Activated T-cell treated with anti-CD3 and anti-CD28 coated beads, Interleukin-2, amount 50 U/mL, for 48 hours (primary cell): ENCODE data around the gene MIPEP.
A peak's percentile ranks its signal among the peaks of the same experiment; 100 is the strongest.
"Not testable (repeated sequence)": the region's sequence is repeated elsewhere in the genome, so short reads cannot be mapped to it uniquely, and the experiment has no call there.

ENCODE experiments used
- DNase-seq, 2 experiments: peaks; one replicate each; pipeline ENCODE4 v3.0.0-alpha.2; 2020

Gene MIPEP

DNA sequence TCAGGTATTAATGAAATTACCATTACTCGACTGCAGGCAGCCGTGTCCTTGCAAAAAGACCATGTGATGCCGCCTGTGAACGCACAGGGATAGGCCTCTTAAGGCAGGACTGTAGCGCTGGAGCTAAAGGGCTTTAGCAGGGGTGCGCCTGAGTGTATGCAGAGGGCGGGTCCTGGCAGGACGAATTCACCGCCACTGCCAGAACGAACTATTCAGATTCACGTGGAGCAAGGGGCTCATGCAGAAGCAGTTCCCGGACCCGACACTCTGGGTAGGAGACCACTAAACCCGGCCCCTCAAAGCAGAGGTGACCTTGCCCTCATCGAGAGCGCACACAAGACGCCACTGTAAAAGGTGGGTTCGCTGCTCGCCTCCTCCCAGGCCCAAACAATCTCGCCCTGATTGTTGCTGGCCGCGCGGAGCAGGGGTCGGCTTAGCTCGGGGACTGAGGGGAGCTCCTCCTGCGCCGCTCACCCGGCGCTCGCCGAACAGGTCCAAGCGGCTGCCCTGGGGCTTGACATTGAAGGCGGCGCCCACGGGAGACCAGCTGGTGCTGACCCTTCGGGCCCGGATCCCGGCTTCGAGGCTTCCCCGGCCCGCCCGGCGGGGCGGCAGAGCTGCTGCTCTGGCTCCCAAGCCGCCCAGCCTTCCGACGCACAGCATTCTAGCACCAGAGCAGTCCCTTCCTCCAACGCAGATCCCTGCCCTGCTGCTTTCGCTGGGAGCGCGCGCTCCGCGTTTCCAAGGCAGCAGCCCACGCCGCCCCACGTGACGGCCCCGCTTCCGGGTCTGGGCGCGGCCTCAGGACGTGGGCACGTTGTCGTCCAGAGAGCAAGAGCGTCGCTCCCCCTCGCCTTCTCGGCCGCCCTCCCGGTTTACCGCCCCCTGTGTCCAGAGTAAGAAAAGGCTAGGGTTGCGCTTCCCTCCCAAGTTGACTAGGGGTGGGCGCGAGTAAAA lies at the start of gene MIPEP:
Gene MIPEP (minus strand): TSS at position 743 of the 957 bp plus-strand sequence. CDS start 80 bp downstream, at position 663.
- DNase-seq: peak; percentile 96

- no peak for DNase-seq
Measured at GRCh38 chr13:23934520-23934919, 45.3 kb upstream of the MIPEP start.

- DNase-seq: no peak
Measured at GRCh38 chr13:23928985-23929384, 39.8 kb upstream of the MIPEP start.

DNA sequence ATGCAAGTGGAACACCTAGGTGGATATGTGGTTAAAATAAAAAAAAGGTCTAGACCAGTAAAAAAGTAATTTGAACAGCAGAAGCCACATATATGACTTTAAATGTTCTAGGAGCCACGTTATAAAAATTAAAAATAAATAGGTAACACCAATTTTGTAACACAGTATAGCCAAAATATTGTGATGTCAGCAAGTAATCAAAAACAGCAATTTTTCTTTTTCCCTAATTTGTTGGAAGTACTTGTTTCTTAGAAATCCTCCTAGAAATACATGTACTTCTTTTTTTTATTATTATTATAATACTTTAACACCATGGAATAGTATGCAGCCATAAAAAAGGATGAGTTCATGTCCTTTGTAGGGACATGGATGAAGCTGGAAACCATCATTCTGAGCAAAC lies 33.8 kb upstream of the MIPEP start:
- no peak for DNase-seq

GRCh38 chr13:23922005-23922932 lies 33.1 kb upstream of the MIPEP start:
- no peak for DNase-seq

- DNase-seq: no peak
Measured at GRCh38 chr13:23921451-23921888, 32.3 kb upstream of the MIPEP start.

- DNase-seq: no peak
Measured at GRCh38 chr13:23919006-23919405, 29.8 kb upstream of the MIPEP start.

DNA sequence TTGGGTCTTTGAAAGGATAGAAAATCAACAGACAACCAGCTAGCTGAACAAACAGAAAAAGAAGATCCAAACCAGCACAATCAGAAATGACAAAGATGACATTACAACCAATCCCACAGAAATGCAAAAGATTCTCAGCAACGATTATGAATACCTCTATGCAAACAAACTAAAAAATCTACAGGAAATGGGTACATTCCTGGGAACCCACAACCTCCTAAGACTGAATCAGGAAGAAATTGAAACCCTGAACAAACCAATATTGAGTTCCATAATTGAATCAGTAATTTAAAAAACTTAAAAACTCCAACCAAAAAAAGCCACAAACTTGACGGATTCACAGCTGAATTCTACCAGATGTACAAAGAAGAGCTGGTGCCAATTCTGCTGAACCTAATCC lies 29.0 kb upstream of the MIPEP start:
- DNase-seq: no peak

- no peak for DNase-seq
Measured at GRCh38 chr13:23915308-23915707, 26.1 kb upstream of the MIPEP start.

DNA sequence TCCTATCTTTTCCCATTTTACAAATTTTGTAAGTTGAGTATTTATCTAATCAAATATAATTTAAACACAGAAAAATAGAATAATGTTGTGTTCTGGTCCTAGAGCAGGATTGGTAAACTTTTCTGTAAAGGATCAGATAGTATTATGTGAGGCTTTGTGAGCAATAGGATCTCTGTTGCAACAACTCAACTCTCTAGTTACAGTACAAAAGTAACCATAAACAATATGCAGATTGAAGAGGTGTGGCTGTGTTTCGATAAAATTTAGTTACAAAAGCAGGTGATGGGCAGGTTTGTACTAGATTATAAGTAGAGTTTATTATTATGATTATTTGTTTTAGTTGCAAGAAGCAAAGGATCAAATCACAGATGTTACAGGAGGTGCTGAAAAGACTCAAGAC lies 23.3 kb upstream of the MIPEP start:
- no peak for DNase-seq

- no peak for DNase-seq
Measured at GRCh38 chr13:23909606-23910005, 20.4 kb upstream of the MIPEP start.

- DNase-seq: no peak
Measured at GRCh38 chr13:23905766-23906165, 16.6 kb upstream of the MIPEP start.

DNA sequence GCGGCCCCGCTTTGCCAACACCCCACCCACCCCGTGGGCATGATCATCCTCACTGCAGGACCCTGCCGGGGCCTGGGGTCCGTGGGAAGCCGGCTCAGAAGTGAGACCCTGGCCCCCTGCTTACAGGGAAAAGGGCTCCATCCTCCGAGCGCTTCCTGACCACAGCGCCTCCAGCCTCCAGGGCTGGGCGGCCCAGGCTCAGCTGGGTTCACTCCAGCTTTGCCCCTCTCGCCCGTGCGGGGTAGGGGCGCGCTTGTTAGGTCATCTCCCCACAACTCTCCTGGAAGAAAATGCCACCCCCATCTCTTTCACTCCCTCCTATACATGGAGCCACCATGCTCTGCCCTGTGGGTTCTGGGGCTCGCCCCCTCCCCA lies 14.7 kb upstream of the MIPEP start:
- no peak for DNase-seq

GRCh38 chr13:23902975-23903905 lies 14.0 kb upstream of the MIPEP start:
- no peak for DNase-seq

GRCh38 chr13:23901365-23901764 lies 12.2 kb upstream of the MIPEP start:
- DNase-seq: no peak

- DNase-seq: no peak
Measured at GRCh38 chr13:23899555-23899954, 10.4 kb upstream of the MIPEP start.

DNA sequence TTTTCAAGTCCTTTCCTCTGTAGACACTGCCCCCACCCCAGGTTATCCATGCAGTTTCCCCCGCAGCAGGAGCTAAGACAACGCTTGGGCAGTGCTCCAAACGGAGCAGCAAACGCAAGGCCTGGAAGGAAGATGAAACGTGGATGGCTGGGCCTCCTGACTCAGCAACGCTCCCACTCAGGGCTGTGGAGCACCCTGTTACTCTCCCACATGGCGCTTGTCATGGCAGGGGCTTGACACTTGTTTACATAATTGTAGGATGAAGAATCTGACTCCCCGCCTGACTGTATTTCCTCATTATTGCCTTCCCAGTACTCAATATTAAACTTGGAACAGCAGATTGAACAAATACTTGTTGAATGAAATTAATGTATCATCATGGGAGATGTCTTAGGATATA lies 8.9 kb upstream of the MIPEP start:
- no peak for DNase-seq

- not testable (repeated sequence) for DNase-seq
Measured at GRCh38 chr13:23897452-23897919, 8.3 kb upstream of the MIPEP start, which contains the start of gene C1QTNF9B. C1QTNF9B (minus strand) TSS chr13:23897502.

DNA sequence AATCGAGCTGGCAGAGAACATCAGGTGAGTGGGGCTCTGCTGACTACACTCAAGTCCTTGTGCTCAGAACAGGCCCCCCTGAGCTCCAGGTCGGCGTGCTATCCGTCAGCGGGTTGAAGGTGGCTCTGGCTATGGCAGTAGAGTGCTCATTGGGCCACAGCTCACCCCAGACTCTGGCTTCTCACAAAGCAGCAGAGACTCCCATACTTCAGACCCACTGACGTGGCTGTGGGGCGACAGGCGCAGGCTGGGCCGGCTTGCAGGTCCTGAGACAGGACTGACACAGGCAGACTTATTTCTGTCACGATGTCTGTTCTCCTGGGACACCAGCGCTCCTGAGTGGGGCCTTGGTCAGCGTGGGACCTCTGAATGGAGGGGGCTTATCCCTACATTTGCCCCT lies 5.5 kb upstream of the MIPEP start:
- not testable (repeated sequence) for DNase-seq

GRCh38 chr13:23893791-23894190 lies 4.6 kb upstream of the MIPEP start:
- DNase-seq: not testable (repeated sequence)

DNA sequence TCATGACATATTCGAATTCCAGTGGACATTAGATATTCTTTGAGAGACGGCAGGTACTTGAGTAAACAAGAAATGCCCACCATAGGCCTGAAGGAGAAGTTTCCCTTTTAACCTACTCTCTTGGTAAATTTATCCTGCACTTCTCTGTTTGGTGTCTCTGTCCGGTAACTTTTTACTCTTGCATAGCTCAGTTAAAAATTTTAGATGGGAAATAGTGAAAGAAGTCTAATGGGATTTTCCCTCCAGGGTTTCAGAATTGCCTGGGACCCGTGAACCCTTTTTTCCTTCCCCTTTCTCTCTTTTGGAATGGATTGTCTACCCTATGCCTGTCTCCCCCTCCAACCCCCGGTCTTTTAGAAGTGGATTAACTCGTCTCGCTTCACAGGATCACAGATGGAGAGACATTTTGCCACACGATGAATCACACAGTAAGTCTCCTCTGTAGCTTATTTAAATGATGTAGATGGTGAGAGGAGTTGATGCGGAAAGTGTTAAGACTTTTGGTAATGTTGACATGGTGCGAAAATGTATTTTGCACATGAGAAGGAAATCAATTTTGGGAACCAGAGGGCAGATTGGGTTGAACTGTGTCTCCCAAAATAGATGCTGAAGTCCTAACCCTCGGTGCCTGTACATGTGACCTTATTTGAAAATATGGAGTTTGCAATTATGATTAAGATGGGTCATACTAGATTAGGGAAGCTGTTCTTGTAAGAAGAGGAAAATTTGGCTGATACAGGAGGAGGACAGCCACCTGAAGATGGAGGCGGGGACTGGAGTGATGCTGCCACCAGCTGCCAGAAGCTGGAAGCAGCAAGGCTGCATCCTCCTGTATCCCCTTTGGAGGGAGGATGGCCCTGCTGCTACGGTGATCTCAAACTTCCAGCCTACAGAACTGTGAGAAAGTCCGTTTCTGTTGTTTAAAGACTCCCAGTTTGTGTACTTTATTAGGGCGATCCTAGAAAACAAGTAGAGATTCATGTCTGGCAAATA lies 711 bp upstream of the MIPEP start:
- no peak for DNase-seq
